HG03342 (cell line): ENCODE measurements around the gene AFF2.

Source experiments
- ATAC-seq: cut with Tn5 transposase; IDR thresholded peaks from one replicate; pipeline ENCODE4 v1.9.1; 2021; ENCODE audit warnings: mild to moderate bottlenecking, moderate library complexity; ENCODE audit not compliant: unreplicated experiment

The AFF2 gene

GRCh38 chrX:148984238-148984637 is 483.8 kb downstream of the AFF2 start:
- ATAC-seq = no peak

DNA sequence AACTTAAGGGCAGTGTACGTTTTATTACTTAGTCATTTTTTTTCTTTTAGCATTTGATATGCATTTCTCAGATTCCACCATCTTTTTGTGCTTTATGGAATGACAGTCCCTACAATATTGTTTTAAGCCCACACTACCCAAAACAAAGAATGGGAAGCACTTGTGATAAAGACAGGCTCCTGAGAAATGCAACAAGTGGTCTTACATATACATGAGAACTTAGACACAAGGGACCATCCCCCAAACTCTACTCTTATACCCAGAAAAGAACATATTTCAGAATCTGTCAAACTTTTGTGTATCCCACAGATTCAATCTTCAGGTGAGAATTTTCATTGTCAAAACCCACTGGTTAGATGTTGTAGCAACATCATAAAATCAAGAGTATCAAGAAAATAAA is 491.1 kb downstream of the AFF2 start:
- no peak for ATAC-seq

DNA sequence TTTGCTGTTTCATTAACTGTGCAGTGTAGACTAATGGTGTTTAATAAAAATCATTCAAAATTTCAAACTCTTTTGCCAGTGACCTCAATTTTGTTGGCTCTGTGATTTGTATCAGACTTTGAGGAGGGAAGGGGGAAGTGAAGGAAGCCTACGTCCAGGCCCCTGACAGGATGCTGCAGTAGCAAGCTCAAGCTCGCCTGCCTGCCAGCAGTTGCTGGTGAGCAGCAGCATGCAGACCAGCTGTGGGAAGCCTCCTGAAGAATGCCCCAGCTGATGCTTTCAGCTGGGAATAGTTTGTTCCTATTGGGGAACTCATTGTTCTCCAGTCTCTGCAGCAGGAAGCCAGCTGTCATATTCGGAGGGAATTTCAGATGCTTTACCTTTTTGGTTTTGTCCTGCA is 495.2 kb downstream of the AFF2 start:
- ATAC-seq = no peak

- ATAC-seq = no peak
These were observed 501.9 kb downstream of the AFF2 start for GRCh38 chrX:149002320-149002719.

- ATAC-seq = peak; percentile 62
These were observed 503.6 kb downstream of the AFF2 start for GRCh38 chrX:149003863-149004660.

- no peak for ATAC-seq
These were observed 504.5 kb downstream of the AFF2 start for GRCh38 chrX:149004936-149005335.

DNA sequence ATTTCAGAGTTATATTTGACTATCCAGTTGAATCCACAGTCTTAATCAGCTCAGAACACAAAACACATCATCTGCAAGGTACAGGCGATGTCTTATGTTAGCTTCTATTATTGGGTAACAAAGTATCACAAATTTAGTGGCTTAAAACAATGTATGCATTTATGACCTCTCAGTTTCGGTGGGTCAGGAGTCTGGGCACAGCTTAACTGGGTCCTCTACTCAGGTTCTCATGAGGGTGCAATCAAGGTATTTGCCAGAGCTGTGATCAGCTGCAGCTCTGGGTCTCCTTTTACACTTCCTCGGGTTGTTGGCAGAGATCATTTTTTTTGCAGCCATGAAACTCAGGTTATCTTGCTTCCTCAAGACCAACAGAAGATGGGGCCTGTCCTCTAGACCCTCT is 505.8 kb downstream of the AFF2 start:
- no peak for ATAC-seq

DNA sequence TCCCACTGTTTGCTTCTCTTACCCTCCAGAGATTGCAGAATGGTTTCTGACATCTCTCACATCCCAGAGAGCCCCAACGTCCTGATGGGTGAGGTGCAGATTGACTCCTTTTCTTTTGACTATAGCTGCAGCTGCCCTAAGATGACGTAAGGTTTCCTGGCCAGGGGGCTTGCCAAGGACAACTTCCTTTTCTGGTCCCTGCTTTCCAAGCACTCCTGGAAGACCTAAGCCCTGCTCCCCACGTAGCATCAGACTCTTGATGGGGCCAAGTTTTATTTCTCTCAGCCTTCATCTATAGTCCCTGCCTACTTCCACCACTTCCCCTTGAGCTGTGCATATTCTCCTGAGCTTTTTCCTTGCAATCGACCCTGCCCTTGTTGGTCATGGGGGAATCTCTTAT is 507.0 kb downstream of the AFF2 start:
- ATAC-seq = no peak

DNA sequence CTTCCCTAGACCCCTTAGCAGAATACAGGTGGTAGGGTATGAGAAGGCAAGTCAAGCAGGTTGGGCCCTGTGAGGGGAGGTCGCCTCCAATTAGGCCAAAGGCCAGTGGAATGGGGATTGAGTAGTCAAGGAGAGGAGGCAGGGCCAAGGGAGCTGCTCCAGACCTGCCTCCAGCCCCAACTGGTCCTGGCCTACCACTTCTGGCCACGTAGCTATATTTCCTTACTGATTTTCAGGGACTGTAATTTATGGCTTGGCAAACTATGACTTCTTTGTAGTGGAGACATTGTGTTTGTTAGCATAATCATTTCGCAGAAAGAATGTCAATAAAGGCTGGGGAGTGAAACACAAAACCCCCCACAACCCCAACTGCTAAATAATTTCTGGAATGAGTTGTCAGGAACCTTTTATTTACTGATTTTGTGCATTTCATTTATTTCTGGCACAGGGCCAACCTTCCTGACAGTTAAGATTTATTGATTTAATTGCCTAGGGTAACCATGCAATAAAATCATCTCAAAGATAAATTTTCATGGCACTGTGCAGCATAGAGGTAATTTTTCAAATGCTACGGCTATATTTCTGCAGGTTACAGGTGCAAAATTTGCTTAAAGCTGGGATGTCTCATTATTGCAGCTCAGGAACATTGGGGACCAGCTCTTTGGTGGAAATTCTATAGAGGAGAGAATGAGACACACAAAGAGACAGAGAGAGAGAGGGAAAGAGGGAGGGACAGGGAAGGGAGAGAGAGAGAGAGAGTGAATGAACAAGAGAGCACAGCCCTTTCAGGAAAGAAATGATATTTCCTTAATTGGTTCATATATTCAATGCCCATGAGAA is 509.8 kb downstream of the AFF2 start:
- ATAC-seq = no peak

GRCh38 chrX:149010853-149011224 is 510.4 kb downstream of the AFF2 start:
- no peak for ATAC-seq

DNA sequence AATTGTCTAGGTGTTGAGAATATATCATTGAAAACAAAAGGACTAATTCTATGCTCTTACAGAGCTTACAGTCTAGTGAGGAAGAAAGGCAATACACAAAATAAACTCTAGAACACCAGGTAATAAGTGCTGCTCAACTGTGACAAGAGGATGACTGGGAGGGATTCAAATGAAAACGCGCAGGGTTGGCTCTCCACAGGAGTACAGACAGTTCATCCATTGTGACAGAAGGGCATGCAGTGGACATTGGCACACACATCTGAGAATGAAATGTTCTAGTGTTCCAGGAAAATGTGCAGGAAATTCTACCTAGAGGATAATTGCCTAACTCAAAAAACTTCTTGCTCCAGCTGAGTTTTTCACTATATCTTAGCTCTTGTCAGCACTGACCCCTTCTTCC is 512.7 kb downstream of the AFF2 start:
- no peak for ATAC-seq

DNA sequence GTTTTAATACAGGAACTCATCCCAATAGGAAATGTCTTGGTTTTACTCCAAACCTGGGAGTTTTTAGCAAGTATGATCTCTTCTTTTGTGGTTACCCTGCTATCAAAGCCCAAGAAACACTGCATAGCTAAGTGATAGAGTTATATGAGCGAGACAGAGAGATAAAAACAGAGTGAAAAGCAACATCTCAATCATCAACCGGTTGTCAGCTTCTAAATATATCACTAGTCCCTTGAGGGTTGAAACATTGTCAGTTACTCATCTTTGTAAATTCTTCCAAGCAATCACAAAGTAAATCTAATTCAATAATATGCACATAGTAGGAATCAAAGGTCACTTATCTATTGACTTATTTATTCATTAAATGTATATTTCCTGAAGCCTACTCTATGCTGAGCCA is 520.7 kb downstream of the AFF2 start:
- no peak for ATAC-seq

DNA sequence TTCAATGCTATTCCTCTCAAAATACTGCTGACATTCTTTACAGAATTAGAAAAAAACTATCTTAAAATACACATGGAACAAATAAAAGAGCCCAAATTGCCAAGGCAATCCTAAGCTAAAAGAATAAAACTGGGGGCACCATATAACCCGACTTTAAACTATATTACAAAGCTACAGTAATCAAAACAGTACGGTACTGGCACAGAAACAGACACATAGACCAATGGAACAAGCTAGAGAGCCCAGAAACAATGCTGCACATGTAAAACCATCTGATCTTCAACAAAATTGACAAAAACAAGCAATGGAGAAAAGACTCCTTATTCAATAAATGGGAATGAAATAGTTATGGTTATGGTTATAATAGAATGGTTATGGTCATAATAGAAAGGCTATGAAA is 522.1 kb downstream of the AFF2 start:
- ATAC-seq = no peak

- no peak for ATAC-seq
These were observed 532.0 kb downstream of the AFF2 start for GRCh38 chrX:149032449-149032848.

DNA sequence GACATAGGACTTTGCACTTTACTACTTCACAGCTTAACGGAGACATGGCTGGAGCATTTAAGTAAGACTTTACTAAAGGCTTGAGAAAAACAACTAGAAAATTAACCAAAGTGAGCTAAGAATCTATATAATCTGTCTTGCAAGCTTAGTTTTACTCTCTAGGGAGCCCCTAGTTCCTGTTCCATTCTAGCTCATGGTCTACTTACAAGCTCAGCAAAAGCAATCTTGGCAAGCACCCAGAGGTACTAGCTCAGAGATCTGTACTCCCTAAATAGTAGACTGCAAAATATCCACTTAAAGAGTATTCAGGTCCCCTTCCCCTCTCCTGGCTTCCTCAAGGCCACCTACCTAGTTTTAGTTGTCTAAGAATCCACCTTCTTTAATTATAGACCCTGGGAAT is 535.7 kb downstream of the AFF2 start:
- ATAC-seq = no peak

- no peak for ATAC-seq
These were observed 537.0 kb downstream of the AFF2 start for GRCh38 chrX:149037281-149037870.

DNA sequence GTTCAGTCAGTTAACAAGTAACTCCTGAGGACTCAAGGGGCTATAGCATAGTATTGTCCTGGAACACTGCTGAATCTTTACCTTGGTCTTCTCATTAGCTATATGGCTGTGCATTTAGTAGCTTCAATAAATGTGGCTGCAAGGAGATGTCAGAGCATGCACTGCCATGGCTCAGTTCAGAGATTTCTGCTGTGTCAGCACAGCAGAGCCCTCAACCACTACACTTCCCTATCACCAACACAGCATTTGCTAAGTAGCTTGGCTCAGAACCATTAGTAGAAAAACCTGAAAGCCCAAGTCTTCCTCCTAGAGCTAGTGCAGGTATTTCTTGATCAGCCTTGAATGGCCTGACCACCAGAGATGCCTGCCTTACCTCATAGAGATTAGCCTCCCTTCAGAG is 538.6 kb downstream of the AFF2 start:
- ATAC-seq = no peak

DNA sequence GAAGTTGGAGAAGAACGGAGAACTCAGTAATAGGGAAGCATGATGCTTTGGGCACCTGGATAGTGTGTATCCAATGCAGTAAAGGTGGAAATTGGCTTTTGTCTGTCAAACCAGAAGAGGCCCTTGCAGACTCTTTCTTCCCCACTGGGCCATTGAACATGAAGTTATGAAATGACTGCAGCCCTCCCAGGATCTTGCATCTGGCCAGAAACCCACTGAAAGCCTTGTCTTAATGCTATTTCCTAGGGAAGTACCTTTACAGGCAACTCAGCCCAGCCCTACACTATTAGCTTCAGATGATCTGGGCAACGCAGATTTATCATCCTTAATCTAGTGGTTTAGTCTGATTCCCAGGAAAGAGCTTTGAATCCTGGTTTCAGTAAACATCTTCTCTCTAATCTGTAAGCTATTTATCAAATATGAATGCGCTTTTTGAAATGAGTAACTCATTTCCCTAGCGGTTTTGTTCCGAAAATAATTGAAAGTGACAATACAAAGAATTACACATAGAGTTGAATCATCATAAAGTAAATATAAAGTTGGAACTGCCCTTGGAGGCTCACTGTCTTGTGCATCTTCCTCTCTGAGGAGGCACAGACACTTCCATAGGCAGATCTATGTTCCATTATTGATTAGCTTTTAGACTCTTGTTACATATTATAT is 540.6 kb downstream of the AFF2 start:
- ATAC-seq = no peak

- ATAC-seq = no peak
These were observed 543.0 kb downstream of the AFF2 start for GRCh38 chrX:149043401-149043800.

GRCh38 chrX:149044471-149044870 is 544.1 kb downstream of the AFF2 start:
- no peak for ATAC-seq

DNA sequence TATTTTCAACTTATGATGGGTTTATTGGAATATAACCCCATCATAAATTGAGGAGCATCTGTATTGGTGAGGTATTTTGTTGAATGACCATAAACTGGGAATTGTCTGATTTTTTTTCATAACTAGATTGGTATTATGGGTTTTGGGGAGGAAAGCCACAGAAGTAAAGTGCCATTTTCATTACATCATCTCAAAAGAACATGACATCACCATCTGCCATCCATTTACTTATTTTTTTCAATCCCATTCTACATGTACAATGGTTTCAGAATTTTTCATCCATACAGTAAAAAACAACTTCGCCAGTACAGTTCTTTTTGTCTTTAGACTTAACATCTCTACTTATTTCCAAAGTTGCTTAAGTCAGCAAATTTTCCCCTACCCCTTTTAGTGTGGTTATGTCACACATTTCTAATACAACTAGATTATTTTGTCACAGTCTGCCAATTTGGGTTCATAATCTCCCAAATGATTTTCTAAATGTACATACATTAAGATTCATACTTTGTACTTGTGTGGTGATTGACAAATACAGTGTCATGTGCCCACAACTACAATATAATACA is 545.3 kb downstream of the AFF2 start:
- no peak for ATAC-seq
